Upper lobe of left lung (tissue), 6 donors: ENCODE measurements around the gene CFAP57. TPM values are rescaled to one million over a fixed set of nuclear protein-coding genes. Genes with fewer than 3 reads are reported as not detected.

Experiments
- ATAC-seq, 2 donors: fragments of 200-7000 bp; cut with Tn5 transposase; one replicate each; pipeline ENCODE4 v1.9.1; 2022; ENCODE audit warnings: mild to moderate bottlenecking in 2 of 2, moderate library complexity in 2 of 2; ENCODE audit not compliant: low FRiP score in 2 of 2
- DNase-seq, 2 donors: peaks; one replicate each; pipeline ENCODE4 v3.0.0-alpha.2; 2019 to 2020
- H3K27ac ChIP-seq, 4 donors: fragments of 200-600 bp; sonication (generic); one replicate each; pipeline ENCODE4 v1.5.1; 2016 to 2019
- H3K27me3 ChIP-seq, 4 donors: fragments of 200-600 bp; sonication (generic); one replicate each; pipeline ENCODE4 v1.5.1; 2017 to 2019
- H3K36me3 ChIP-seq, 4 donors: fragments of 200-600 bp; sonication (generic); one replicate each; pipeline ENCODE4 v1.5.1; 2016 to 2019
- H3K4me1 ChIP-seq, 4 donors: fragments of 200-600 bp; sonication (generic); one replicate each; pipeline ENCODE4 v1.5.1; 2018 to 2019
- H3K4me3 ChIP-seq, 4 donors: fragments of 200-600 bp; sonication (generic); one replicate each; pipeline ENCODE4 v1.5.1; 2017 to 2019; ENCODE audit warnings: mild to moderate bottlenecking in 2 of 4, moderate library complexity in 1 of 4
- H3K9me3 ChIP-seq, 4 donors: fragments of 200-600 bp; sonication (generic); one replicate each; pipeline ENCODE4 v1.5.1; 2018 to 2019
- EP300 ChIP-seq, 4 donors: sonication (generic); formaldehyde crosslinking; IDR thresholded peaks; one replicate each; pipeline ENCODE4 v1.5.1; 2017; ENCODE audit warnings: antibody characterized with exemption in 4 of 4, control low read depth in 2 of 4
- POLR2A ChIP-seq, 4 donors: fragments of 450-650 bp; IDR thresholded peaks; one replicate each; pipeline ENCODE4 v1.5.1; 2016 to 2017; ENCODE audit warnings: antibody characterized with exemption in 4 of 4, mild to moderate bottlenecking in 2 of 4
- POLR2AphosphoS5 ChIP-seq, 2 donors: sonication (generic); formaldehyde crosslinking; IDR thresholded peaks; one replicate each; pipeline ENCODE4 v1.5.1; 2017; ENCODE audit warnings: antibody characterized with exemption in 2 of 2
- WGBS, 2 donors: methylation state at CpG; one replicate each; pipeline ENCODE4 v1.1.5; 2017 to 2018; 5-methylcytosine and 5-hydroxymethylcytosine counted together
- total RNA-seq, 6 donors: library from RNA; depleted of rRNA in 4 of 6; stranded (reverse); fragments of >200 nt in 4 of 6; gene quantifications; one replicate each; pipeline versions ENCODE4 v1.1.0 to v1.2.1, GENCODE V29; 2016 to 2021
- TF ChIP-seq, protein P1 (sequence below), 6 experiments: fragments of 450-650 bp in 4 of 6; fragments of 200-600 bp in 2 of 6; sonication (generic) in 2 of 6; IDR thresholded peaks; one replicate each; pipeline ENCODE4 v1.5.1; 2016 to 2019; ENCODE audit warnings: antibody characterized with exemption in 6 of 6
- donor health status: DM: no; HTN: no; CAD: no; lungs with moderate emphysema.
- donor health status: DM: no; HTN: yes; CAD: no; lungs with severe emphysema.

CFAP57 gene
- total RNA-seq, 6 donors from 2014 or later: 0.37 to 23.1 (median 3.7) TPM

DNA sequence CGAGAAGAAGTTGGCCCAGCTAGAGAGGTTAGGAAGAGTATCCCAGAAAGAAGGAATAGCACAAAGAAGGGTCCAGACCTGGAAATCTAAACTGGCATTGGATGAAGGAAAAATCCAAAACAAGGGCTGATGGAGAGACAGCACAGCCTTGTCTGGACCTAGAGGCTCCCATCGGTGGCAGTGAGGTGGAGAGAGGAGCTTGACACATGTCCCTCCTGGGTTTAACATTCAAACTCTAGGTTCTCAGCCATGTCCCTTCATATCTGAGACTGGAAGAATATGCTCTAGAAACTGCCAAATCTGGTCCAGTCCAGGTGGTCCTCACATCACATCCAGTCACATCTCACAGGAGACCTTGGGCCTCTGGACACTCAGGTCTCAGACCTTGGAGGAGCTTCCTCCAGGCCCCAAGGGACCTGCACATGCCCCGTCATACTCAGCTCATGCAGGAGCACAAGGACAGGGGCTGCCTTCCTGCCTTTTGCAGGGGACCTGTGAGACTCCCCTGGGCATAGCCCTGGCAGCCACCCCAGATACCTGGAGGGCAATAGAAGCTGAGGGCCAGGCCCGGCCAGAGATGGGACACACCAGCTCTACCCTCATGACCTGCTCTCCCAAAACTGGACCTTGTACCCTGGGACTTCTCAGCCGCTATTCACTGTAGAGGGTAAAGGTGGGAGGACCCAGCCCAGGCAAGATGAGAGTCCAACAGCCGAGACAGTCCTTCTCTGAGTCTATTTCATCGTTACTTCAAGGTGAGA, 105.2 kb downstream of the CFAP57 start:
- peak in 1 of 2 donors; percentile 10 for DNase-seq
- ATAC-seq: no peak
- H3K27ac ChIP-seq: no peak overlapping the region

DNA sequence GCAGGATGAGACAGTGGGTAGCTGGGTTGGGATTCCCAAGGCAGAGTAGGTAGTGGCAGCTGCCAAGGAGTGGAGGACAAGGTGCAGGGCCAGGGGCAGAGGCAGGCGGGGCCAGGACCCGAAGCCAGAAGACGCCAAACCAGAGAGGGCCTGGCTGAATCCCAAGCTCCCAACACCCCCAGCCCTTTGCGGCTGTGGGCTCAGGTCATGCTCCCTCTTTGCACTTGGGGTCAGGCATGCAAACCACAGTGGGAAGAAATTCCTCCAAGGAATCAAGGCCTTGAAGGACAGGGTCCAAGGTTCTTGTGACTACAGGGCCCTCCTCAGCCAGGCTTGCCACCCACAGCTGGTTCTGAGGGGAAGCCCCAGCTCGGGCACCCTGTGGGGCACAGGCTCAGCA, 107.0 kb downstream of the CFAP57 start:
- Histone ChIP-seq H3K4me3 (no peak overlapping the region), H3K27ac (no peak overlapping the region), H3K9me3 (no peaks in the 10 kb centered on the region), H3K36me3 (no peaks in the 10 kb centered on the region), H3K27me3 (no peaks in the 10 kb centered on the region), H3K4me1 (peaks cover 6 to 35% (median 23%) of the 10 kb centered on the region in 4 donors)
- TF ChIP-seq POLR2A (IDR thresholded peaks at IDR 0.05): no peak
- TF ChIP-seq POLR2AphosphoS5 (IDR thresholded peaks at IDR 0.05): no peak
- DNase-seq (peak in 1 of 2 donors; percentile 12), ATAC-seq (no peak)
- 89 to 100% methylated on average over 4 of the region's 5 CpGs for WGBS, 2 donors

More for the DNA sequence above, 105.2 kb downstream of the CFAP57 start:
- no peak overlapping the region for H3K4me3 ChIP-seq
- WGBS, 2 donors: 86 to 90% methylated on average over 7 of the region's 7 CpGs
- peaks cover 8 to 42% (median 24%) of the 10 kb centered on the region in 4 donors for H3K4me1 ChIP-seq
- H3K36me3 ChIP-seq: peaks cover 0 to 10% (median 0%) of the 10 kb centered on the region in 4 donors
- TF ChIP-seq EP300 (IDR thresholded peaks at IDR 0.05) (no peak), POLR2A (IDR thresholded peaks at IDR 0.05) (no peak), POLR2AphosphoS5 (IDR thresholded peaks at IDR 0.05) (no peak)
- TF ChIP-seq, protein P1, sequence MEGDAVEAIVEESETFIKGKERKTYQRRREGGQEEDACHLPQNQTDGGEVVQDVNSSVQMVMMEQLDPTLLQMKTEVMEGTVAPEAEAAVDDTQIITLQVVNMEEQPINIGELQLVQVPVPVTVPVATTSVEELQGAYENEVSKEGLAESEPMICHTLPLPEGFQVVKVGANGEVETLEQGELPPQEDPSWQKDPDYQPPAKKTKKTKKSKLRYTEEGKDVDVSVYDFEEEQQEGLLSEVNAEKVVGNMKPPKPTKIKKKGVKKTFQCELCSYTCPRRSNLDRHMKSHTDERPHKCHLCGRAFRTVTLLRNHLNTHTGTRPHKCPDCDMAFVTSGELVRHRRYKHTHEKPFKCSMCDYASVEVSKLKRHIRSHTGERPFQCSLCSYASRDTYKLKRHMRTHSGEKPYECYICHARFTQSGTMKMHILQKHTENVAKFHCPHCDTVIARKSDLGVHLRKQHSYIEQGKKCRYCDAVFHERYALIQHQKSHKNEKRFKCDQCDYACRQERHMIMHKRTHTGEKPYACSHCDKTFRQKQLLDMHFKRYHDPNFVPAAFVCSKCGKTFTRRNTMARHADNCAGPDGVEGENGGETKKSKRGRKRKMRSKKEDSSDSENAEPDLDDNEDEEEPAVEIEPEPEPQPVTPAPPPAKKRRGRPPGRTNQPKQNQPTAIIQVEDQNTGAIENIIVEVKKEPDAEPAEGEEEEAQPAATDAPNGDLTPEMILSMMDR (IDR thresholded peaks at IDR 0.05): no peak
- H3K27me3 ChIP-seq: no peaks in the 10 kb centered on the region
- H3K9me3 ChIP-seq: no peaks in the 10 kb centered on the region

DNA sequence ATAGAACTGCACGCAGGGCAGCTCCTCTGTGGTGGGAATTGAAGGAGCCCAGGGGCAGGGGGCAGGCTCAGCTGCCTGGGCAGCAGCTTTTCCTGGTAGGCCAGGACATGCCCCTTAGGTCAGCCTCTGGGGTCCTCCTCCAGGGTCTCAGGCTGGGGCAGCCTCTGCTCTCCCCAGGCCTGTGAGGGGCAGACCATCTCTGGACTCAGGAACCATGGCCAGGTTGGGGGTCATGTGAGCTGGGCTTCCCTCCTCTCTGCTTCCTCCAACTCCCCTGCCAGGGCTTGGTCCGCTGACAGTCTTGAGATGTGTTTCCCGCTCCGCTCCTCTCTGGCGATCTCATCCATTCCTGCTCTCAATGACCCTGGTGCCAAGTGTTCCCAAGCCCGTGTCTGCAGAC, 107.5 kb downstream of the CFAP57 start:
- no peak overlapping the region for H3K4me3 ChIP-seq
- 94 to 98% methylated on average over 5 to 6 of the region's 6 CpGs for WGBS, 2 donors
- no peaks in the 10 kb centered on the region for H3K27me3 ChIP-seq
- no peaks in the 10 kb centered on the region for H3K36me3 ChIP-seq
- peaks cover under 1 to 30% (median 18%) of the 10 kb centered on the region in 4 donors for H3K4me1 ChIP-seq
- peak in 1 of 2 donors; percentile 23 for ATAC-seq
- DNase-seq: peak in 1 of 2 donors; percentile 17
- H3K9me3 ChIP-seq: no peaks in the 10 kb centered on the region
- TF ChIP-seq, protein P1 (IDR thresholded peaks at IDR 0.05): no peak
- TF ChIP-seq POLR2AphosphoS5 (IDR thresholded peaks at IDR 0.05) (no peak), EP300 (IDR thresholded peaks at IDR 0.05) (no peak), POLR2A (IDR thresholded peaks at IDR 0.05) (no peak)
- no peak overlapping the region for H3K27ac ChIP-seq

DNA sequence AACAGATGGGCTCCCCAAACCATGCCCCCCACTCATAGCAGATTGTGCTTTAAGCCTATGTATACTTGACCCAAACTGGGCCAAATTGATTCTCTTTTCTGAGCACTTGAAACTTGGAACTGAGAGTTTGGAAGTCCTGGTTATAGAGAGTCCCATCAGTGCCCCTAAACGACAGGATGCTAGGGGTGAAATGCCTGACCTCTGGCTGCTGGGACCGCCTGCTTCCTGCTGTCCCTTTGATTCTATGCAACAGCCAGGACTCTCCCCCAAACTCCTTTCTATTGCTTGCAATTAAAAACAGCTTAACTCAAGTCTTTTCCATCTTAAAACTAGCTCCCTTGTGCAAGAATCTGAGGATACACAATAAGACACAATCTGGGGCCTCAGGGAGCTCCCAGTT, 108.6 kb downstream of the CFAP57 start:
- H3K27ac ChIP-seq: no peak overlapping the region
- WGBS, 2 donors: 55 to 59% methylated on average over 2 of the region's 2 CpGs
- H3K4me3 ChIP-seq: no peak overlapping the region
- peak in 1 of 2 donors; percentile 6 for DNase-seq
- ATAC-seq: no peak
- no peaks in the 10 kb centered on the region for H3K9me3 ChIP-seq
- H3K36me3 ChIP-seq: no peaks in the 10 kb centered on the region
- TF ChIP-seq POLR2A (IDR thresholded peaks at IDR 0.05) (no peak), POLR2AphosphoS5 (IDR thresholded peaks at IDR 0.05) (no peak), EP300 (IDR thresholded peaks at IDR 0.05) (no peak)
- TF ChIP-seq, protein P1 (IDR thresholded peaks at IDR 0.05): no peak
- peaks cover 0 to 24% (median 15%) of the 10 kb centered on the region in 4 donors for H3K4me1 ChIP-seq
- H3K27me3 ChIP-seq: no peaks in the 10 kb centered on the region

DNA sequence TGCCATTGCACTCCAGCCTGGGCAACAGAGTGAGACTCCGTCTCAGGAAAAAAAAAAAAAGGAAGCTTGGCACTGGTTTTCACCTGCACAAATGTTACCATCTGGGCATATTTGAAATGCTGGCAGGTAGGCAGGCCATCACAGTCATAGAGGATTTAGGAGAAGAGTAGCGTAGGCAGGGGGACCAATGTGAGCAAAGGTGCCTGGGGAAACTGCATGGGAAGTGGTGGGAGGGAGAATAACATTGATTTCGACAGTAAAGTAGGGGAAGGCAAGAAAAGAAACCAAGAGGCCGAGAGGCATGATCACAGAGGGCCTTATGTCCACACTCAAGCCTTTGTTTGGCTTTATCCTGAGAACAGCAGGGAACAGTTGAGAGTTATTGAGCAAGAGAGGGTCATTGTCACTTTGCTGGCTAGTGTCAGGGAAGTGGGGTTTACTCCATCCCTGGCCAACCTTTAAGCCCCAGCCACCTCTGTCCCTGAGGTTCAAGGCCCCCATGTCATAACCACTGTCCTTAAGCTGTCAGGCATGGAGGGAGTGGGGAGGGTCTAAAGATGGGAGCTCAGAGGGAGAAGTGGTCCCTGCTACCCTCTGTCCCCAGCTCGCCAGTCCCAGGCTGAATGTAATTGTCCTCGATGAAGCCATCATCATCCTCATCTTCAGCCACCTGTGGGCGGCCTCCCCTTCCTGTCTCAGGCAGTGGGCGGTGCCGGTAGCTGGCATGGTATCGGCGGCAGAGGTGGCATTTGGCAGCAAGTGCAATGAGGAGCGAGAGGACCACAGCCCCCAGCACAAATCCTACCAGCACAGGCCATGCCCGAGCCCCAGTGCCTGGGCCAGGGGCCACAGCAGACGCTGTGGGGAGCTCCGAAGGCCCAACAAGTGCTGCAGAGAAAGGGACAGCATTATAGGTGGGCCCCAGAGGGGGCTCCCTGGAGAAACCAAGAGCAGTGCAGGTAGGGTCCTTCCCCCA, 110.4 kb downstream of the CFAP57 start:
- TF ChIP-seq EP300 (IDR thresholded peaks at IDR 0.05) (peak in 1 of 4 donors; percentile 50), POLR2A (IDR thresholded peaks at IDR 0.05) (no peak)
- Histone ChIP-seq H3K9me3 (no peaks in the 10 kb centered on the region), H3K27ac (peak overlapping the region in 3 of 4 donors; percentile 34 to 65 (median 60)), H3K4me3 (no peak overlapping the region), H3K27me3 (no peaks in the 10 kb centered on the region), H3K36me3 (no peaks in the 10 kb centered on the region), H3K4me1 (peaks cover 0 to 24% (median 15%) of the 10 kb centered on the region in 4 donors)
- ATAC-seq (no peak), DNase-seq (peak; percentile 59 to 71)
- WGBS, 2 donors: 71 to 76% methylated on average over 6 to 15 of the region's 15 CpGs
